Mesothelial cell of epicardium (in vitro differentiated cells): Measurements from ENCODE around the gene CHPF2. TPM values are rescaled to one million over a fixed set of nuclear protein-coding genes. Genes with fewer than 3 reads are reported as not detected.

Experiments used
- DNase-seq, 2 experiments: peaks; one replicate each; pipeline ENCODE4 v3.0.0; 2021; ENCODE audit warnings: low spot score in 2 of 2; ENCODE audit not compliant: unreplicated experiment in 2 of 2
- H3K27ac Mint-ChIP-seq: 2 replicates; pipeline ENCODE4 v1.8.0; 2021; ENCODE audit warnings: mixed read lengths
- H3K27me3 Mint-ChIP-seq: 2 replicates; pipeline ENCODE4 v1.8.0; 2021; ENCODE audit warnings: low read depth, mixed read lengths
- H3K36me3 Mint-ChIP-seq: 2 replicates; pipeline ENCODE4 v1.8.0; 2021; ENCODE audit warnings: mixed read lengths
- H3K4me1 Mint-ChIP-seq: 2 replicates; pipeline ENCODE4 v1.8.0; 2021; ENCODE audit warnings: mixed read lengths
- H3K4me3 Mint-ChIP-seq: 2 replicates; pipeline ENCODE4 v1.8.0; 2021; ENCODE audit warnings: mild to moderate bottlenecking, moderate library complexity, mixed read lengths
- H3K9me3 Mint-ChIP-seq: 2 replicates; pipeline ENCODE4 v1.8.0; 2021; ENCODE audit warnings: mixed read lengths
- total RNA-seq: library from RNA; stranded (reverse); gene quantifications from 3 replicates; pipeline ENCODE4 v1.2.1, GENCODE V29; 2021
- TF ChIP-seq, protein P1 (sequence below): fragments of 200-600 bp; sonication (generic); IDR thresholded peaks from one replicate; pipeline ENCODE4 v1.5.0; 2021; ENCODE audit warnings: antibody characterized with exemption; ENCODE audit not compliant: unreplicated experiment

The CHPF2 gene
- total RNA-seq, 1 donor from 2014 or later: 56.2 TPM

DNA sequence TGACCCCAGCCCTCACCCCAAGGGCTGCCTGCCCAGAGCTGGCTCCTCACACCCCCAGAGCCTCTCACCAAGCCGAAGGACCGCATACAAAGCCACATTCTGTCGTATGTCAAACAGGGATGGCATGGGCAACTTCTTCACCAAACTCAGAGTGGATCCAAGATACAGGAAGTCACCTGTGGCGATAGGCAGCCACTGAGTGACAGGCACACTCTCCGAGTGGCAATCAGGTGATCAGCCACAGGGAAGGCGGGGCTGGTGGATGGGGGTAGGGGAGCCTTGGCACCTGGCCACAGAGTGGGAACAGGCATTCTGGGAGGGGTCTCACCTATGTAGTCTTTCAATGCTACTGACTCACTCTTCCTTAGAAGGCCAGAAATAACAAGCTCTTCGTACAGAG is 38.1 kb upstream of the CHPF2 start:
- H3K27ac Mint-ChIP-seq: no peak overlapping the region
- TF ChIP-seq, protein P1, sequence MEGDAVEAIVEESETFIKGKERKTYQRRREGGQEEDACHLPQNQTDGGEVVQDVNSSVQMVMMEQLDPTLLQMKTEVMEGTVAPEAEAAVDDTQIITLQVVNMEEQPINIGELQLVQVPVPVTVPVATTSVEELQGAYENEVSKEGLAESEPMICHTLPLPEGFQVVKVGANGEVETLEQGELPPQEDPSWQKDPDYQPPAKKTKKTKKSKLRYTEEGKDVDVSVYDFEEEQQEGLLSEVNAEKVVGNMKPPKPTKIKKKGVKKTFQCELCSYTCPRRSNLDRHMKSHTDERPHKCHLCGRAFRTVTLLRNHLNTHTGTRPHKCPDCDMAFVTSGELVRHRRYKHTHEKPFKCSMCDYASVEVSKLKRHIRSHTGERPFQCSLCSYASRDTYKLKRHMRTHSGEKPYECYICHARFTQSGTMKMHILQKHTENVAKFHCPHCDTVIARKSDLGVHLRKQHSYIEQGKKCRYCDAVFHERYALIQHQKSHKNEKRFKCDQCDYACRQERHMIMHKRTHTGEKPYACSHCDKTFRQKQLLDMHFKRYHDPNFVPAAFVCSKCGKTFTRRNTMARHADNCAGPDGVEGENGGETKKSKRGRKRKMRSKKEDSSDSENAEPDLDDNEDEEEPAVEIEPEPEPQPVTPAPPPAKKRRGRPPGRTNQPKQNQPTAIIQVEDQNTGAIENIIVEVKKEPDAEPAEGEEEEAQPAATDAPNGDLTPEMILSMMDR: no peak
- no peaks in the 10 kb centered on the region for H3K36me3 Mint-ChIP-seq
- DNase-seq: no peak
- no peaks in the 10 kb centered on the region for H3K4me1 Mint-ChIP-seq
- H3K4me3 Mint-ChIP-seq: no peak overlapping the region
- H3K9me3 Mint-ChIP-seq: no peaks in the 10 kb centered on the region
- H3K27me3 Mint-ChIP-seq: peaks cover 25% of the 10 kb centered on the region

DNA sequence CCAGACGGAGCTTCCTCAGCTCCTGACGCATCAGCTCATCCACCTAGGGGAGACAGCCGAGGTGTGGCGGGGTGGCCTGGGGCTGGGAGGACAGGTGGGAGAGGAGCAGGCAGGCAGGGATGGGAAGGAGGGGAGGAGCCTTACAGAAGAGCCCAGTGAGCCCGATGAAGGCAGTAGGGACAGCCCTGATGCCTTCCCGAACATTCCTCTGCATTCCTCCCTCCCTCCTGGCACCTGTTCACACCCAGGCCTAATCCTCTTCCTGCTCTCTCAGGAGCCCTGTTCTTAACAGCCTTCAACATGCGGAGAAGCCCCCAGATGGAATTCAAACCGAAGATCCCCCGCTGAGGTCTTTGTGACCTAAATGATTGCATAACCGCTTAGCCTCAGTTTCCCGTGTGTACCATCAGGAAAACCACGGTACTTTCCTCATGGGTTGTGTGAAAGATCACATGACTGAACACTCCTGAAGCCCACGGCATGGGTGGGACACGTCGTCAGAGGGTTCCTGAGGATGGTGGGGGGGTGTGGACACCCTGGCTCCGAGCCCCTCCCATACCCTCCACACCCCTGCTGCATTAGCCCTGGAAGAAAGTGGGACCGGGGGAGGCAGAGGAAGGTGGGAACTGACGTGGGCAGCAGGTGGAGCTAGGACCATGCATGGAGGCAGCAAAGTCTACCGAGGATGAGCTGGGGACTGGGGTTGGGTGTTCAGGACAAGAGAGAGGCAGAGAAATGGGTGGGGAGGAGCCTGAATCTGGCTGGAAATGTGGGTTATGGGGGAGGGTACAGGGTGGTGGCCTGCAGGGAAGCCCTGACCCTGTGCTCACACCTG is 36.5 kb upstream of the CHPF2 start:
- Mint-ChIP-seq H3K4me3 (no peak overlapping the region), H3K27me3 (peaks cover 12% of the 10 kb centered on the region), H3K4me1 (no peaks in the 10 kb centered on the region), H3K36me3 (no peaks in the 10 kb centered on the region), H3K9me3 (no peaks in the 10 kb centered on the region), H3K27ac (no peak overlapping the region)
- TF ChIP-seq, protein P1: no peak
- no peak for DNase-seq

DNA sequence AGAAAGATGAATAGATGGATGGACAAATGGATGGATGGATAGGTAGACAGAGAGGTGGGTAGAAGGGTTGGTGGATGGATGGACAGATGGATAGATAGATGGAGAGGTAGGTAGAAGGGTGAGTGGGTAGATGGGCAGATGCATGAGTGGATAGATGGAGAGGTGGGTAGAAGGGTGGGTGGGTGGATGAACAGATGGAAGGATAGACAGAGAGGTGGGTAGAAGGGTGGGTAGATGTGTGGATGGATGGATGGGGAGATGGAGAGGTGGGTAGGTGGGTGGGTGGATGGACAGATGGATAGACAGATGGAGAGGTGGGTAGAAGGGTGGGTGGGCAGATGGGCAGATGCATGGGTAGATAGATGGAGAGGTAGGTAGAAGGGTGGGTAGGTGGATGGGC is 34.4 kb upstream of the CHPF2 start:
- Mint-ChIP-seq H3K27me3 (peaks cover 24% of the 10 kb centered on the region), H3K9me3 (no peaks in the 10 kb centered on the region), H3K27ac (no peak overlapping the region), H3K4me1 (no peaks in the 10 kb centered on the region), H3K4me3 (no peak overlapping the region), H3K36me3 (no peaks in the 10 kb centered on the region)
- no peak for DNase-seq
- TF ChIP-seq, protein P1: no peak

DNA sequence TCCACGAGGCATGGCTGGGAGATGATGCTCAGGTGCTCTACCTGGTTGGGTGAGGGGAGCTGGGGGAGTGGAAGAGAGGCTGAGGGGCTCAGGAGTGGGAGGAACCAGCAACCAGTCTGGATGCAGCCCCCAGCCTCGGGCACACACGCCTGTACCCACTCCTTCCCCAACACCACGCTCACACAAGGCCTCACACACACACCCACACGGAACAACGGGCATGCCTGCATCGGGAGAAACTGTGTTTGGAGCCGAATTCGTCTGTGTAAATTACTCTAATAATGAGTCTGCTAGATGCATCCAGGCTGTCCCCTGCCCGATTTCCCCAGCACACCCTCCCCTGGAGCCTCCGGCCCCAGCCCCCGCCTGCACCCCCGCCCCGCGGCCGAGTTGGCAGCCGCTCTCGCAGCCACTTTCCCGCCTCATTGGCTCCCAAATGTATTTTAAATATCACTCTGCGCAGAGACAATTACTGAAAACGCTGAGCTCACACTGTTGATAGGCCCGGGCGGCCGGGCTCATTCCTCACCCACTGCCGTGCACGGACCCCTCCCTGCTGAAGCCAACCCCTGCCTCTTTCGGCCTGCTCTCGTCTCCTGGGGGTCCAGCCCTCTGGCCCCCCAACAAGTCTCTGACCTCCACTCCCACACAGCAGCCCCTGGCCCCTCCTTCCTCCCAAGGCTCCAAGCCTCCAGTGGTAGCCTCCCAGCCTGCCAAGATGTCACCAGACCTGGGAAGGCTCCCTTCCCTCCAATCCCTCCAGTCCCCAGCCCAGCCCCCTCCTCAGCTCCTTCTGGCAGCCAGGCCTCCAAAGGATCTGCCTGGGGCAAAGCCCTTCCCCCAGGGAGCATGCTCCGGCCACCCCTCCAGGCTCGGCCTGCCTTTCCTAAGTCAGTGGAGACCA is 33.1 kb upstream of the CHPF2 start:
- H3K27ac Mint-ChIP-seq: no peak overlapping the region
- H3K4me1 Mint-ChIP-seq: no peaks in the 10 kb centered on the region
- no peak overlapping the region for H3K4me3 Mint-ChIP-seq
- peaks cover 30% of the 10 kb centered on the region for H3K27me3 Mint-ChIP-seq
- no peak for DNase-seq
- no peaks in the 10 kb centered on the region for H3K9me3 Mint-ChIP-seq
- TF ChIP-seq, protein P1: no peak
- H3K36me3 Mint-ChIP-seq: no peaks in the 10 kb centered on the region

DNA sequence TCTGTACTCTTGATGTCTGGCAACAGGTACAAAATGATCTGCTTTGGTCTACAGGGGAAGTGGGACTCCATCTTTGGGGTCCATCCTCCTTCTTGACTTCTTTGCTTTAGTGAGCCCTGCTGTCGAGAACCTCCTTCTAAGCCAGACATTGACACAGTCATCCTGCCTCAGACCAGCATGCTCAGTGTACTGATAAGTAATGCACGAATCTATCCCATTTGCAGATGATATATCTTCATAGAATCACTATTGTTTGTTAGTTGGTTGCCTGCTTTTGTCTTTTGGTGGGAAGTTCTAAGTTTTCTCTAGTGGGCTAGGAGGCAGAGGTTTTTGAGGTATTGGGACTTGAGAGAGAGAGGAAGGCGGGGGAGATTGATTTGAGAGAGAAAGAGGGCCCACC is 30.9 kb upstream of the CHPF2 start:
- no peak overlapping the region for H3K27ac Mint-ChIP-seq
- no peaks in the 10 kb centered on the region for H3K4me1 Mint-ChIP-seq
- H3K9me3 Mint-ChIP-seq: no peaks in the 10 kb centered on the region
- no peak for DNase-seq
- no peaks in the 10 kb centered on the region for H3K36me3 Mint-ChIP-seq
- no peak overlapping the region for H3K4me3 Mint-ChIP-seq
- TF ChIP-seq, protein P1: no peak
- H3K27me3 Mint-ChIP-seq: peaks cover 49% of the 10 kb centered on the region
